HepG2 (cell line): ENCODE data around the gene ZNF816. TPM values are rescaled to one million over a fixed set of nuclear protein-coding genes. Genes with fewer than 3 reads are reported as not detected.

ENCODE experiments used
- ATAC-seq: fragments of 200-7000 bp; cut with Tn5 transposase; 3 replicates; pipeline ENCODE4 v1.9.1; 2020; ENCODE audit warnings: mild to moderate bottlenecking, moderate library complexity
- BruUV-seq: library from RNA; stranded (reverse); fragments of 400-500 nt; replicated peaks from 2 replicates; lab custom pipeline; 2021; lab: Mats Ljungman, UMichigan
- CTCF ChIA-PET: fragments of 300-600 bp; formaldehyde crosslinking; extraction: SDS; loops from one replicate; lab custom pipeline; 2021; ENCODE audit warnings: low total read pairs, inconsistent platforms, low intra/inter-chr PET ratio; lab: Yijun Ruan, JAX
- POLR2A ChIA-PET: fragments of 350-600 bp; sonication (Branson Sonifier 250); formaldehyde crosslinking; loops from one replicate; lab custom pipeline; 2020; ENCODE audit warnings: antibody characterized with exemption, inconsistent platforms; lab: Yijun Ruan, JAX
- DNase-seq: peaks from one replicate; pipeline ENCODE4 v3.0.0-alpha.2; 2015; ENCODE audit warnings: low spot score
- FAIRE-seq: peaks from 3 replicates; lab custom pipeline; 2011; peaks lifted over from hg19 to GRCh38; lab: Jason Lieb, UNC
- H2AFZ ChIP-seq: one replicate; pipeline ENCODE4 v1.6.1; 2011; ENCODE audit warnings: low read length, inconsistent platforms
- H3K27ac ChIP-seq: fragments of 300-600 bp; 3 replicates; pipeline ENCODE4 v1.8.0; 2011; ENCODE audit warnings: mixed run types, mild to moderate bottlenecking, mixed read lengths, low read length, inconsistent platforms; ENCODE audit not compliant: insufficient read depth; ENCODE audit errors: extremely low read length
- H3K27me3 ChIP-seq, 2 experiments: fragments of 200-600 bp in 1 of 2; 2 replicates in 1 of 2; 3 replicates in 1 of 2; pipeline versions ENCODE4 v1.6.0 to v1.8.0; 2011; ENCODE audit warnings: low read length in 2 of 2, mild to moderate bottlenecking in 2 of 2, moderate library complexity in 2 of 2, inconsistent platforms in 1 of 2; ENCODE audit not compliant: insufficient read depth in 2 of 2, control insufficient read depth in 1 of 2
- H3K36me3 ChIP-seq, 2 experiments: fragments of 200-600 bp in 1 of 2; replicated peaks in 1 of 2; 2 replicates in 1 of 2; 3 replicates in 1 of 2; pipeline versions ENCODE4 v1.5.1 to v1.8.0; 2011; ENCODE audit warnings: low read length in 2 of 2, inconsistent platforms in 1 of 2; ENCODE audit not compliant: insufficient read depth in 2 of 2, control insufficient read depth in 1 of 2
- H3K4me1 ChIP-seq: 2 replicates; pipeline ENCODE4 v1.5.1; 2012; ENCODE audit warnings: low read length, inconsistent platforms; ENCODE audit not compliant: insufficient read depth
- H3K4me2 ChIP-seq: 2 replicates; pipeline ENCODE4 v1.6.0; 2011; ENCODE audit warnings: low read depth, low read length, inconsistent platforms
- H3K4me3 ChIP-seq, 3 experiments: fragments of 200-600 bp in 1 of 3; sonication (generic), shearing (Covaris generic) in 1 of 3; replicated peaks in 1 of 3; 2 replicates each; pipeline ENCODE4 v1.5.1; 2011 to 2016; ENCODE audit warnings: low read length in 3 of 3, inconsistent platforms in 2 of 3, low read depth in 2 of 3, mild to moderate bottlenecking in 2 of 3, control low read depth in 1 of 3, mixed read lengths in 1 of 3; ENCODE audit not compliant: insufficient read depth in 1 of 3
- H3K79me2 ChIP-seq: one replicate; pipeline ENCODE4 v1.6.1; 2011; ENCODE audit warnings: low read length, inconsistent platforms; ENCODE audit not compliant: insufficient read depth
- H3K9ac ChIP-seq: 2 replicates; pipeline ENCODE4 v1.6.0; 2011; ENCODE audit warnings: mild to moderate bottlenecking, low read depth, low read length, inconsistent platforms; ENCODE audit not compliant: insufficient read depth
- H3K9me3 ChIP-seq: 2 replicates; pipeline ENCODE4 v1.5.1; 2012; ENCODE audit warnings: mild to moderate bottlenecking, low read length
- H4K20me1 ChIP-seq: 2 replicates; pipeline ENCODE4 v1.6.0; 2011; ENCODE audit warnings: inconsistent platforms, mild to moderate bottlenecking, low read length, moderate library complexity; ENCODE audit not compliant: insufficient read depth
- JDP2 ChIP-seq: sonication (generic); formaldehyde crosslinking; IDR thresholded peaks from 2 replicates; pipeline ENCODE4 v1.8.1; 2022; ENCODE audit warnings: missing genetic modification reagents, borderline replicate concordance
- MYC ChIP-seq: sonication (generic); formaldehyde crosslinking; IDR thresholded peaks from 2 replicates; pipeline ENCODE4 v1.9.0; 2021; ENCODE audit warnings: missing genetic modification reagents, borderline replicate concordance
- REPIN1 ChIP-seq: sonication (generic); formaldehyde crosslinking; IDR thresholded peaks from 2 replicates; pipeline ENCODE4 v1.8.0; 2022; ENCODE audit warnings: missing genetic modification reagents, low read depth, mild to moderate bottlenecking, borderline replicate concordance
- SRSF9 ChIP-seq: fragments of 200-400 bp; formaldehyde crosslinking; IDR thresholded peaks from 2 replicates; pipeline ENCODE4 v1.6.1; 2018; ENCODE audit warnings: borderline replicate concordance, mild to moderate bottlenecking, low read depth, low read length; ENCODE audit not compliant: insufficient read depth, poor library complexity, severe bottlenecking
- TCF7L2 ChIP-seq: IDR thresholded peaks from 2 replicates; pipeline ENCODE4 v1.6.1; 2011; ENCODE audit warnings: mild to moderate bottlenecking, low read depth, low read length, moderate library complexity
- ZFYVE20 ChIP-seq: sonication (generic); formaldehyde crosslinking; IDR thresholded peaks from 2 replicates; pipeline ENCODE4 v1.8.0; 2023; ENCODE audit warnings: low read depth, mild to moderate bottlenecking, moderate library complexity, missing genetic modification reagents, borderline replicate concordance
- ZNF451 ChIP-seq: sonication (generic); formaldehyde crosslinking; IDR thresholded peaks from 2 replicates; pipeline ENCODE4 v1.5.0; 2020; ENCODE audit warnings: mild to moderate bottlenecking, missing genetic modification reagents
- WGBS: methylation state at CpG from one replicate; pipeline ENCODE4 v1.1.6; 2017; ENCODE audit warnings: low lambda C conversion rate; 5-methylcytosine and 5-hydroxymethylcytosine counted together
- in situ Hi-C: cut with HindIII; loops from 2 replicates; pipeline ENCODE4 v1.10.0; 2017; ENCODE audit warnings: low pct_unique_long_range_greater_than_20kb; ENCODE audit not compliant: extremely low pct_ligation_motif_present
- intact Hi-C: fragments of 100-400 bp; cut with micrococcal nuclease; formaldehyde crosslinking; loops from one replicate; pipeline ENCODE4 v1.10.0; 2022; ENCODE audit not compliant: unreplicated experiment
- polyA plus RNA-seq, 8 experiments: library from polyadenylated mRNA; depleted of rRNA in 3 of 8; stranded (reverse) in 7 of 8; unstranded in 1 of 8; fragments of >200 nt; fragmentation: Illumina TruSeq in 4 of 8; extraction: Trizol in 4 of 8; gene quantifications; 2 replicates each; pipeline versions ENCODE4 v1.2.1 to v1.2.3, GENCODE V29; 2011 to 2016; ENCODE audit warnings: low read depth in 4 of 8, missing spikeins in 1 of 8, mixed read lengths in 1 of 8; ENCODE audit not compliant: insufficient read depth in 1 of 8
- total RNA-seq, 5 experiments: library from RNA; depleted of rRNA; stranded (reverse); fragments of >200 nt; fragmentation: Illumina TruSeq; extraction: Trizol; gene quantifications; 2 replicates each; pipeline ENCODE4 v1.2.3, GENCODE V29; 2016; ENCODE audit warnings: low read depth in 1 of 5
- TF ChIP-seq, protein P1 (sequence below), 2 experiments: sonication (generic) in 1 of 2; formaldehyde crosslinking in 1 of 2; IDR thresholded peaks; 2 replicates each; pipeline versions ENCODE4 v1.6.1 to v1.9.0; 2014 to 2022; ENCODE audit warnings: antibody characterized with exemption in 1 of 2, borderline replicate concordance in 1 of 2, inconsistent platforms in 1 of 2, low read depth in 1 of 2, missing genetic modification reagents in 1 of 2
- TF ChIP-seq, protein P2 (sequence below): sonication (generic); formaldehyde crosslinking; IDR thresholded peaks from 2 replicates; pipeline ENCODE4 v1.5.0; 2020; ENCODE audit warnings: mild to moderate bottlenecking, missing genetic modification reagents, borderline replicate concordance

ZNF816 gene
- total and polyA plus RNA-seq, 2 of the 13 experiments (the other 11 are each of a cell fraction or from before 2014, with no cell fraction given) = 5.2 to 14.1 TPM

DNA sequence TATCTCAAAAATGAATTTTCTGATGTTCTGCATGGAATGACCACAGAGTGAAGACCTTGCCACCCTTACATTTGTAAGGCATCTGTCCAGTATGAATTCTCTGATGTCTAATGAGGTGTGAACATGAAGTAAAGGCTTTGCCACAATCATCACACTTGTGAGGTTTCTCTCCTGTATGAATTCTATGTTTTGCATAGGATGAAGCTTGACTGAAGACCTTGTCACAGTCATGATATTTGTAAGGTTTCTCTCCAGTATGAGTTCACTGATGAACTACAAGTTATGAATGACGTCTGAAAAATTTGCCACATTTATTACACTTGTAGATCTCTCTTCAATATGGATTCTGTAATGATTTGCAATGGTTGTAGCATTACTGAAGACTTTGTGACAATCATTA lies 13.3 kb downstream of the ZNF816 start:
- H3K36me3 ChIP-seq = peaks cover 21 to 44% of the 10 kb centered on the region in 2 experiments; a peak in 4 of 5 replicates
- ATAC-seq = no peak
- no peaks in the 10 kb centered on the region; a peak in 1 of 5 replicates for H3K27me3 ChIP-seq
- no peak overlapping the region for H3K27ac ChIP-seq
- no peaks in the 10 kb centered on the region for H4K20me1 ChIP-seq
- H3K79me2 ChIP-seq = no peaks in the 10 kb centered on the region
- no peak overlapping the region for H2AFZ ChIP-seq
- no peak for DNase-seq
- WGBS = 100% methylated on average over 1 of the region's 1 CpG
- ChIA-PET POLR2A (no interaction called here), CTCF (no interaction called here)
- H3K4me3 ChIP-seq = no peak overlapping the region
- FAIRE-seq = no peak
- peaks cover 19% of the 10 kb centered on the region for H3K4me1 ChIP-seq
- BruUV-seq = no TSS peak
- no peak overlapping the region for H3K4me2 ChIP-seq
- no peak overlapping the region for H3K9ac ChIP-seq
- peaks cover 49% of the 10 kb centered on the region for H3K9me3 ChIP-seq
- in situ Hi-C loops = no loop called here
- intact Hi-C loops = no loop called here
- TF ChIP-seq MYC (CRISPR knock-in tag) = no peak
- TF ChIP-seq SRSF9 = no peak
- TF ChIP-seq REPIN1 (CRISPR knock-in tag) = no peak
- TF ChIP-seq, protein P1, sequence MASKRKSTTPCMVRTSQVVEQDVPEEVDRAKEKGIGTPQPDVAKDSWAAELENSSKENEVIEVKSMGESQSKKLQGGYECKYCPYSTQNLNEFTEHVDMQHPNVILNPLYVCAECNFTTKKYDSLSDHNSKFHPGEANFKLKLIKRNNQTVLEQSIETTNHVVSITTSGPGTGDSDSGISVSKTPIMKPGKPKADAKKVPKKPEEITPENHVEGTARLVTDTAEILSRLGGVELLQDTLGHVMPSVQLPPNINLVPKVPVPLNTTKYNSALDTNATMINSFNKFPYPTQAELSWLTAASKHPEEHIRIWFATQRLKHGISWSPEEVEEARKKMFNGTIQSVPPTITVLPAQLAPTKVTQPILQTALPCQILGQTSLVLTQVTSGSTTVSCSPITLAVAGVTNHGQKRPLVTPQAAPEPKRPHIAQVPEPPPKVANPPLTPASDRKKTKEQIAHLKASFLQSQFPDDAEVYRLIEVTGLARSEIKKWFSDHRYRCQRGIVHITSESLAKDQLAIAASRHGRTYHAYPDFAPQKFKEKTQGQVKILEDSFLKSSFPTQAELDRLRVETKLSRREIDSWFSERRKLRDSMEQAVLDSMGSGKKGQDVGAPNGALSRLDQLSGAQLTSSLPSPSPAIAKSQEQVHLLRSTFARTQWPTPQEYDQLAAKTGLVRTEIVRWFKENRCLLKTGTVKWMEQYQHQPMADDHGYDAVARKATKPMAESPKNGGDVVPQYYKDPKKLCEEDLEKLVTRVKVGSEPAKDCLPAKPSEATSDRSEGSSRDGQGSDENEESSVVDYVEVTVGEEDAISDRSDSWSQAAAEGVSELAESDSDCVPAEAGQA (IDR thresholded peaks at IDR 0.05; ENCODE audit: low read depth) = no peak
- TF ChIP-seq, protein P1 (CRISPR knock-in tag; IDR thresholded peaks at IDR 0.05; ENCODE audit: borderline replicate concordance) = no peak
- TF ChIP-seq ZFYVE20 (CRISPR knock-in tag) = no peak
- TF ChIP-seq TCF7L2 = no peak
- TF ChIP-seq JDP2 (CRISPR knock-in tag) = no peak
- TF ChIP-seq, protein P2, sequence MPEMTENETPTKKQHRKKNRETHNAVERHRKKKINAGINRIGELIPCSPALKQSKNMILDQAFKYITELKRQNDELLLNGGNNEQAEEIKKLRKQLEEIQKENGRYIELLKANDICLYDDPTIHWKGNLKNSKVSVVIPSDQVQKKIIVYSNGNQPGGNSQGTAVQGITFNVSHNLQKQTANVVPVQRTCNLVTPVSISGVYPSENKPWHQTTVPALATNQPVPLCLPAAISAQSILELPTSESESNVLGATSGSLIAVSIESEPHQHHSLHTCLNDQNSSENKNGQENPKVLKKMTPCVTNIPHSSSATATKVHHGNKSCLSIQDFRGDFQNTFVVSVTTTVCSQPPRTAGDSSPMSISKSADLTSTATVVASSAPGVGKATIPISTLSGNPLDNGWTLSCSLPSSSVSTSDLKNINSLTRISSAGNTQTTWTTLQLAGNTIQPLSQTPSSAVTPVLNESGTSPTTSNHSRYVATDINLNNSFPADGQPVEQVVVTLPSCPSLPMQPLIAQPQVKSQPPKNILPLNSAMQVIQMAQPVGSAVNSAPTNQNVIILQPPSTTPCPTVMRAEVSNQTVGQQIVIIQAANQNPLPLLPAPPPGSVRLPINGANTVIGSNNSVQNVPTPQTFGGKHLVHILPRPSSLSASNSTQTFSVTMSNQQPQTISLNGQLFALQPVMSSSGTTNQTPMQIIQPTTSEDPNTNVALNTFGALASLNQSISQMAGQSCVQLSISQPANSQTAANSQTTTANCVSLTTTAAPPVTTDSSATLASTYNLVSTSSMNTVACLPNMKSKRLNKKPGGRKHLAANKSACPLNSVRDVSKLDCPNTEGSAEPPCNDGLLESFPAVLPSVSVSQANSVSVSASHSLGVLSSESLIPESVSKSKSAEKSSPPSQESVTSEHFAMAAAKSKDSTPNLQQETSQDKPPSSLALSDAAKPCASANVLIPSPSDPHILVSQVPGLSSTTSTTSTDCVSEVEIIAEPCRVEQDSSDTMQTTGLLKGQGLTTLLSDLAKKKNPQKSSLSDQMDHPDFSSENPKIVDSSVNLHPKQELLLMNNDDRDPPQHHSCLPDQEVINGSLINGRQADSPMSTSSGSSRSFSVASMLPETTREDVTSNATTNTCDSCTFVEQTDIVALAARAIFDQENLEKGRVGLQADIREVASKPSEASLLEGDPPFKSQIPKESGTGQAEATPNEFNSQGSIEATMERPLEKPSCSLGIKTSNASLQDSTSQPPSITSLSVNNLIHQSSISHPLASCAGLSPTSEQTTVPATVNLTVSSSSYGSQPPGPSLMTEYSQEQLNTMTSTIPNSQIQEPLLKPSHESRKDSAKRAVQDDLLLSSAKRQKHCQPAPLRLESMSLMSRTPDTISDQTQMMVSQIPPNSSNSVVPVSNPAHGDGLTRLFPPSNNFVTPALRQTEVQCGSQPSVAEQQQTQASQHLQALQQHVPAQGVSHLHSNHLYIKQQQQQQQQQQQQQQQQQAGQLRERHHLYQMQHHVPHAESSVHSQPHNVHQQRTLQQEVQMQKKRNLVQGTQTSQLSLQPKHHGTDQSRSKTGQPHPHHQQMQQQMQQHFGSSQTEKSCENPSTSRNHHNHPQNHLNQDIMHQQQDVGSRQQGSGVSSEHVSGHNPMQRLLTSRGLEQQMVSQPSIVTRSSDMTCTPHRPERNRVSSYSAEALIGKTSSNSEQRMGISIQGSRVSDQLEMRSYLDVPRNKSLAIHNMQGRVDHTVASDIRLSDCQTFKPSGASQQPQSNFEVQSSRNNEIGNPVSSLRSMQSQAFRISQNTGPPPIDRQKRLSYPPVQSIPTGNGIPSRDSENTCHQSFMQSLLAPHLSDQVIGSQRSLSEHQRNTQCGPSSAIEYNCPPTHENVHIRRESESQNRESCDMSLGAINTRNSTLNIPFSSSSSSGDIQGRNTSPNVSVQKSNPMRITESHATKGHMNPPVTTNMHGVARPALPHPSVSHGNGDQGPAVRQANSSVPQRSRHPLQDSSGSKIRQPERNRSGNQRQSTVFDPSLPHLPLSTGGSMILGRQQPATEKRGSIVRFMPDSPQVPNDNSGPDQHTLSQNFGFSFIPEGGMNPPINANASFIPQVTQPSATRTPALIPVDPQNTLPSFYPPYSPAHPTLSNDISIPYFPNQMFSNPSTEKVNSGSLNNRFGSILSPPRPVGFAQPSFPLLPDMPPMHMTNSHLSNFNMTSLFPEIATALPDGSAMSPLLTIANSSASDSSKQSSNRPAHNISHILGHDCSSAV (CRISPR knock-in tag) = no peak
- TF ChIP-seq ZNF451 (CRISPR knock-in tag) = no peak
